Renal cortical epithelial cell (primary cell): ENCODE data around the gene CGN. TPM values are rescaled to one million over a fixed set of nuclear protein-coding genes. Genes with fewer than 3 reads are reported as not detected.

ENCODE experiments used
- DNase-seq: peaks from one replicate; pipeline ENCODE4 v3.0.0-alpha.2; 2011; ENCODE audit warnings: low read depth
- total RNA-seq: library from RNA; depleted of rRNA; stranded (reverse); fragments of >200 nt; gene quantifications from 2 replicates; pipeline ENCODE4 v1.2.3, GENCODE V29; 2014

The CGN gene
- total RNA-seq, 1 donor from 2014 or later, result 6.6 TPM

GRCh38 chr1:151524736-151525135, 13.5 kb downstream of the CGN start:
- no peak for DNase-seq

DNA sequence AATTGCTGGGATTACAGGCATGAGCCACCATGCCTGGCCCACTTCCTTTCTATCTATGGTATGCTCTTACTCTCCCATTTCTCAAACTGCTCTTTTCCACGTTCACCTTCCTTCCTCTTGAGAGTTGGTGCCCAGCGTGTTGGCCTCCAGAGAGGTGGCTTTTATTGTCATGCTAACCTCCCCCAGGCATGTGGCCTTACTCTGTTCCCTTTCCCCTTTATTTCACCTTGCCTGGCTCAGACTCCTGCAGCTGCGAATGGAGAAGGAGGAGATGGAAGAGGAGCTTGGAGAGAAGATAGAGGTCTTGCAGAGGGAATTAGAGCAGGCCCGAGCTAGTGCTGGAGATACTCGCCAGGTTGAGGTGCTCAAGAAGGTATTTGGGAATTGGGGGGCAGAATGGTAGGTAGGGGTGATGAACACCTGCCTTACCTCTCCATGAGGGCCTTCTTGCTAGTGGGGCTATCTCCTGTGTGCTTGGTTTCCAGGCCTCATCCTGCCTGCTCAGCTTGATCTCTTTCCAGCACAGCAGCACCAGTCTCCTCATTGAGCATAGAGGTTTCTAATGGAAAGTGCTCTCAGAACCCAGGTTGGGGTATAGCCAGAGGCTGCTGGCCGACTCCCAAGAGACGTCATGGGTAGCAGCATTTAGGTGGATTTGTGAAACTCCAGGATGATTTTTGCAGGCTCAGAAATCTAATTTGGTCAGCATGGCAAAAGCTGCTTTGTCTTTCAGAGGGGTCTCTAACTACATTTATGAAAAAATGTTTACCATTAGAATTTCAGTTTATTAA, 15.7 kb downstream of the CGN start:
- DNase-seq, result no peak

DNA sequence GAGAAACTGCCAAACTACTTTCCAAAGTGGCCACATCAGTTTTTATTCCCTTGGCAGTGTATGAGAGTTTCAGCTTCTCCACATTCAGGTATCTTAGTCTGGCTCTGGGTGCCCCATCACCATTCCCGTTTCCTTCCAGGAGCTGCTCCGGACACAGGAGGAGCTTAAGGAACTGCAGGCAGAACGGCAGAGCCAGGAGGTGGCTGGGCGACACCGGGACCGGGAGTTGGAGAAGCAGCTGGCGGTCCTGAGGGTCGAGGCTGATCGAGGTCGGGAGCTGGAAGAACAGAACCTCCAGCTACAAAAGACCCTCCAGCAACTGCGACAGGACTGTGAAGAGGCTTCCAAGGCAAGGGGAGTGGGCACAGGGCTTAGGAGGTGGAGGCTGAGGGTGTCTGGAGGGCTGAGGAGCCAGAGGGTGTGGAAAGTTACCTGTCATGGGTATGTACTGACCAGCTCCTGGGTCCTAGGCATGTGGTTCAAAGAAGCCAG, 18.1 kb downstream of the CGN start:
- DNase-seq, result no peak

GRCh38 chr1:151529781-151530180, 18.6 kb downstream of the CGN start:
- DNase-seq, result no peak

DNA sequence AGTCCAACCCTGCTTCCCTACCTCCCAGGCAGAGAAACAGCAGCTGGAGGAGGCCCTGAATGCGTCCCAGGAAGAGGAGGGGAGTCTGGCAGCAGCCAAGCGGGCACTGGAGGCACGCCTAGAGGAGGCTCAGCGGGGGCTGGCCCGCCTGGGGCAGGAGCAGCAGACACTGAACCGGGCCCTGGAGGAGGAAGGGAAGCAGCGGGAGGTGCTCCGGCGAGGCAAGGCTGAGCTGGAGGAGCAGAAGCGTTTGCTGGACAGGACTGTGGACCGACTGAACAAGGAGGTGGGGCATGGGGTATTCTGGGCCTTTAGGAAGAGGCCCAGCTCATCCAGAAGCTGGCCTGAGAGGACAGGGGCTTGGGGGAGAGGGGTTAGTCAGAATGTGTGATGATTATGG, 19.3 kb downstream of the CGN start:
- DNase-seq, result no peak

DNA sequence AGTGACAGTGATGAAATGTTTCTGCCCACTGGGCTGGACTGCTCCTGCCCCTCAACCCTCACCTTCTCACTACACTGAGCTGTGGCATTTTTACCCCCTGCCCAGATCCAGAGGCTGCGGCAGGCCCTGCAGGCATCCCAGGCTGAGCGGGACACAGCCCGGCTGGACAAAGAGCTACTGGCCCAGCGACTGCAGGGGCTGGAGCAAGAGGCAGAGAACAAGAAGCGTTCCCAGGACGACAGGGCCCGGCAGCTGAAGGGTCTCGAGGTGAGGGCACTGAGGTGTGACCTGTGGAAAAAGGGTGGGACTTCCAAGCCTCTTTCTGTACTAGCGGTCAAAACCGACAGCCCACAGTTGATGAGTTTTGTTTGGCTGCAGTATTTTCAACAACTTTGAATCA, 22.7 kb downstream of the CGN start:
- no peak for DNase-seq

DNA sequence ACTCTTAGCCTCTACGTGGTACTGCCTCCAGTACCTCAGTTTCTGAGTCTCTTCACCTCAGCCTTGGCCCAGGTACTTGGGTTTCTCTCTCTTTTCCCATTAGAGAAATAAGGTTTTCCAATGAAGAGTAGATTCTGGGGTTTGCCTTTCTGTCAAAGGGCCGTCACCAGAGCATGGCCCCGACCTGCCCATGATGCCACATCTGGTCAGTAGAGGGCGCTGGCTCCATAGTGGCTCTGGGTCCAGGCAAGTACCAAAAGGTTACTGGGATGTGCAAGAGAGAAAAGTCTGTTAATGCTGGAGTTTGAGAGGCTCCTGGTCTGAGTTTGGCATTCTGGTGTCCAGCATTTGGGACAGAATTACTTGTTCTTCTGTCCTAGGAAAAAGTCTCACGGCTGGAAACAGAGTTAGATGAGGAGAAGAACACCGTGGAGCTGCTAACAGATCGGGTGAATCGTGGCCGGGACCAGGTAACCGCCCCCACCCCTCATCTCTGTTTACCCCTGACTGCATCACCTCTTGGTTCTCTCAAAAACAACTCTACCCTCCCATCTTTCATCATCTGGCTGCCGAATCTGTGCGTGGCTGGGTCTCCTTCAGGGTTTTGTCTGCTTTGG, 23.6 kb downstream of the CGN start:
- DNase-seq, result peak; percentile 51

GRCh38 chr1:151535326-151536271, 24.4 kb downstream of the CGN start:
- DNase-seq, result no peak

- DNase-seq, result no peak
Observed at GRCh38 chr1:151536499-151536898, 25.3 kb downstream of the CGN start.

DNA sequence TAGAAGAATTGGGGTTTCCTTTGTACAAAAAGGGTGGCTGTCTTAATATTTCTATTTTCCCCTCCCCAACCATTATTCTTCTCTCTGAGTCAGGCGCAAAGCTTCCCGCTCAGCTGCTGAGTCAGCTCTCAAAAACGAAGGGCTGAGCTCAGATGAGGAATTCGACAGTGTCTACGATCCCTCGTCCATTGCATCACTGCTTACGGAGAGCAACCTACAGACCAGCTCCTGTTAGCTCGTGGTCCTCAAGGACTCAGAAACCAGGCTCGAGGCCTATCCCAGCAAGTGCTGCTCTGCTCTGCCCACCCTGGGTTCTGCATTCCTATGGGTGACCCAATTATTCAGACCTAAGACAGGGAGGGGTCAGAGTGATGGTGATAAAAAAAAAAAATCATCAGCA, 25.9 kb downstream of the CGN start:
- DNase-seq, result peak; percentile 95

DNA sequence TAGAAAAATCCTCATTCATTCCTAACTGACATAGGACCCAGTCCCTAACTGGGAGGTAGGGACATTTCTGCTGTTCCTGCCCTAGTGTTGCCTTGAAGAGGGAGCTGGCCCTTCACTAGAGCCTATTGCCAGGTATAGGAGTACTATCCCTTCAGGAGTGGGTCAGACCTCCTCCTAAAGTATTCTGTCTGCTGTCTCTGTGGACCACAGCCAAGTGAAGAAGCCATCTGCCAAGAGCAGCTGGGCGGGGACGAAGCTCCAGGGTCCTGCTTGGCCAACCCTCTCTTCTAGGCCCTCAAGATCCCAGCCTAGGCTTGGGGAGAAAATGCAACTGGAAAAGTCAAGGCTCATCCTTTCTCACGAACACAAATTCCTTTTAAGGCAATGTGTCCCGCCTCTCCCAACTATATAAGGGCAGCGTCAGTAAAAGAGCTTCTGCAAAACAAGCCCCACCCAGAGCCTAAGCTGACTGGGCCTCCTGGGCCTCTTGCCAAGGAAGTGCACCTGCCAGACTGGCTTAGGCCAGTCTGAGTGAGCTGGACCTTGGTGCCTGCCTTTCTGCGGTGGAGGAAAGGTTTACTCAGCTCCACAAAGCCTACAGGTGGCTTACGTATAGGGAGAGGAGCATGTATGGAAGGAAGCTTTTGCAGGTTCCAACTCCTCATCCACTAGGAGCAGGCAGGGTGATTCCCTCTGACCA, 28.3 kb downstream of the CGN start:
- DNase-seq, result peak; percentile 99

- peak; percentile 83 for DNase-seq
Observed at GRCh38 chr1:151540021-151540981, 29.1 kb downstream of the CGN start, which contains the start of gene TUFT1. TUFT1 (plus strand) TSS chr1:151540309; CDS start chr1:151540367, 58 bp downstream.

DNA sequence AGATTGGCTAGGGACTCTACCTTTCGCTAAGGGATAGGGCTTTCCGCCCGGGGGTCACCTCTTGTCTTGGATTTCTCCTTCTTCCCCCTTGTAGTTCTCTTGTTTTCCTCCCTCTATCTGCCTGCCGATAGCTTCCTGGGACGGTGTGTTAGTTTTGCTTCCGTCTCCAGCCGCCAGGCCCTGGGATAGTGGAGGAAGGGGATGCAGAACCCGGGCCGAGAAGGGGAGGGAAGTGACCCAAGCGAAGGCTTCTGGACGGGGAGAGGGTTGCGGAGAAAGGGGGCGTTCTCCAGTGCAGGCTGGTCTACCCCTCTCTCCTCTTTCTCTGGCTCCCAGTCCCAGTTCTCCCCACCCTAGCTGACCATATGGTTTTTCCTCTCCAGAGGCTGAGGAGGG, 29.8 kb downstream of the CGN start:
- DNase-seq, result no peak

DNA sequence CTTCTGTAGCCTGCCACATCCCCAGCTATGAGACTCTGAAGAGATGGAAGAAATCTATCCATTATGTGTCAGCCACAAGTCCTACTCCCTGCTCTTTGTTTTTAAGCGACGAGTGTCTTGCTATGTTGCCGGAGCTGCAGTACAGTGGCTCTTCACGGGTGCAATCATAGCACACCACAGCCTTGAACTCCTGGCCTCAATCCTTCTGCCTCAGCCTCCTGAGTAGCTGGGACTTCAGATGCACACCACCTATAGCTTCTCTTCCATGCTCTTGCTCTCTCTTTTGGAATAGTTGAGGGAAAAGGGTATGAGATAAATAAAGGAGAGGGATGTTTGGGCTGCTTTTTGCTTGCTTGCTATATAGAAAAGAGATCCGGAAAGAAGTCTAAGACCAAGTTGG, 30.6 kb downstream of the CGN start:
- no peak for DNase-seq

GRCh38 chr1:151542710-151543129, 31.5 kb downstream of the CGN start:
- peak; percentile 92 for DNase-seq

GRCh38 chr1:151545542-151545941, 34.4 kb downstream of the CGN start:
- no peak for DNase-seq

DNA sequence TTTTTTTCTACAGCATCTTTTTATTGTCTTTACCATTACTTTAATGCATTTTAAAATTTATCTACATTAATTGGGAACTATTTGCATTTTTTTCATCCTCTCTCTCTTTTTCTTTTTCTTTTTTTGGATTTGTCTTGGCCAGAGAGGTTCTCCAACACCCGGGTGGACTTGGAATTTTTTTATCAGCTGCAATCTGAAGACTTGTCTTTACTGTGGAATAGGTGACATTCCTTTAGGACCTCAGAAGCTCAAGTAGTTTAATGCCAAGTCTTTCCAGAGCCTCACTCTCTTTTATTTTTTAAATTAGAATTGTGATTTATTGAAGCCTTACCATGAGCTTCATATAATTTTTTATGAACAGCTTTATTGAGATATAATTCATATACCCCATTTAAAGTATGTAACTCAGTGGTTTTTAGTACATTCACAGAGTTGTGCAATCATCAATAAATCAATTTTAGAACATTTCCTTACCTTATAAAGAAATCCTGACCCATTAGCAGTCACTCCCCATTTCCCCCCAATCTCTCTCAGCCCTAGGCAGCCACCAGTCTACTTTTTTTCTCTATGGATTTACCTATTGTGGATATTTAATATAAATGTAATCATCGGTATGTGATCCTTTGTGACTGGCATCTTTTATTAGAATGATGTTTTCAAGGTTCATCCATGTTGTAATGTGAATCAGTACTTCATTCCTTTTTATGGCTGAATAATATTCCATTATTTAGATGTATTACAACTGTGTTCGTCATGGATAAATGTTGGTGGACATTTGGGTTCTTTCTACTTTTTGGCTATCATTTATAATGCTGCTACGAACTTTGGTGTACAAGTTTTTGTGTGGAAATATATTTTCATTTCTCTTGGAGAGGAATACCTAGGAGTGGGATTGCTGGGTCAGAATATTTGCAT, 35.1 kb downstream of the CGN start:
- no peak for DNase-seq

GRCh38 chr1:151547119-151547899, 36.1 kb downstream of the CGN start:
- DNase-seq, result peak; percentile 98

DNA sequence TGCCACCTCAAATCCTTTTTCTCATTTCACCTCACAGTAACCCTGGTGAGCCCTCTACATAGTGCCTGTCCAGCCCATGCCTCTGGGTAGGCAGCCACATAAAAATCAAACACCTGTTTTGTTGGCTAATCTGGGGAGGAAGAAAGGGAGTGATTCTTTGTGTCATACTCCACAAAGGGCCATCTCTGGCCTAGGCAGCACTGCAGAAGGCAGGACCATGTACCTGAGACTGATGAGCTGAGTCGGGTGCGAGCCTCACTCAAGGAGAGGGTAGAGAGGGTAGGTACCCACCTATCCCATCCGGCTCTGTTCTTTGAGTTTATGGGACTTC, 36.7 kb downstream of the CGN start:
- no peak for DNase-seq
